Sigmoid colon (tissue), 4 donors: ENCODE data around the gene EDDM13.
"Not testable (repeated sequence)": the region's sequence is repeated elsewhere in the genome, so short reads cannot be mapped to it uniquely, and the experiment has no call there.

Experiments used
- CTCF ChIP-seq, 4 experiments: fragments of 450-650 bp in 3 of 4; fragments of 200-600 bp in 1 of 4; IDR thresholded peaks; one replicate each; pipeline ENCODE4 v1.5.1; 2016 to 2019; ENCODE audit warnings: antibody characterized with exemption in 4 of 4, mild to moderate bottlenecking in 3 of 4, moderate library complexity in 2 of 4
- POLR2A ChIP-seq, 2 donors: fragments of 450-650 bp; IDR thresholded peaks; one replicate each; pipeline ENCODE4 v1.6.1; 2016; ENCODE audit warnings: antibody characterized with exemption in 2 of 2, mild to moderate bottlenecking in 2 of 2, moderate library complexity in 2 of 2
- POLR2AphosphoS5 ChIP-seq, 4 donors: sonication (generic); formaldehyde crosslinking; IDR thresholded peaks; one replicate each; pipeline ENCODE4 v1.6.1; 2017; ENCODE audit warnings: antibody characterized with exemption in 4 of 4

- not testable (repeated sequence) for TF ChIP-seq CTCF, POLR2AphosphoS5, POLR2A (IDR thresholded peaks at IDR 0.05)
These were observed 26.8 kb upstream of the EDDM13 start for GRCh38 chr19:56245764-56246163.
